GM19467 (cell line): ENCODE results near the gene EHHADH.
A peak's percentile ranks its signal among the peaks of the same experiment; 100 is the strongest.
"Not testable (repeated sequence)": the region's sequence is repeated elsewhere in the genome, so short reads cannot be mapped to it uniquely, and the experiment has no call there.

Experiments used
- ATAC-seq: cut with Tn5 transposase; IDR thresholded peaks from one replicate; pipeline ENCODE4 v1.9.1; 2021; ENCODE audit warnings: mild to moderate bottlenecking, moderate library complexity; ENCODE audit not compliant: unreplicated experiment

The EHHADH gene

GRCh38 chr3:185253133-185253532, 716 bp downstream of the EHHADH start:
- not testable (repeated sequence) for ATAC-seq

GRCh38 chr3:185251272-185251671, 2.6 kb downstream of the EHHADH start:
- no peak for ATAC-seq

- no peak for ATAC-seq
These were observed 3.2 kb downstream of the EHHADH start for GRCh38 chr3:185250653-185251052.

GRCh38 chr3:185250247-185250646, 3.6 kb downstream of the EHHADH start:
- no peak for ATAC-seq

- ATAC-seq, result no peak
These were observed 11.2 kb downstream of the EHHADH start for GRCh38 chr3:185242642-185243041.

GRCh38 chr3:185236969-185237368, 16.9 kb downstream of the EHHADH start:
- ATAC-seq, result no peak

GRCh38 chr3:185233328-185233727, 20.5 kb downstream of the EHHADH start:
- no peak for ATAC-seq

GRCh38 chr3:185226526-185226925, 27.3 kb downstream of the EHHADH start:
- ATAC-seq, result not testable (repeated sequence)

GRCh38 chr3:185225523-185225922, 28.3 kb downstream of the EHHADH start:
- no peak for ATAC-seq

- ATAC-seq, result no peak
These were observed 28.8 kb downstream of the EHHADH start for GRCh38 chr3:185225080-185225479.

GRCh38 chr3:185221203-185221602, 32.6 kb downstream of the EHHADH start:
- no peak for ATAC-seq

GRCh38 chr3:185216607-185216958, 37.3 kb downstream of the EHHADH start:
- no peak for ATAC-seq

- no peak for ATAC-seq
These were observed 37.8 kb downstream of the EHHADH start for GRCh38 chr3:185215873-185216606.

GRCh38 chr3:185212559-185212958, 41.3 kb downstream of the EHHADH start:
- no peak for ATAC-seq

- no peak for ATAC-seq
These were observed 41.8 kb downstream of the EHHADH start for GRCh38 chr3:185212086-185212485.

GRCh38 chr3:185210621-185211142, 43.2 kb downstream of the EHHADH start:
- no peak for ATAC-seq

GRCh38 chr3:185208823-185209222, 45.0 kb downstream of the EHHADH start:
- ATAC-seq, result no peak

GRCh38 chr3:185207931-185208746, 45.7 kb downstream of the EHHADH start:
- ATAC-seq, result peak; percentile 71

- no peak for ATAC-seq
These were observed 46.4 kb downstream of the EHHADH start for GRCh38 chr3:185207481-185207880.

- no peak for ATAC-seq
These were observed 48.0 kb downstream of the EHHADH start for GRCh38 chr3:185205865-185206264.

- ATAC-seq, result no peak
These were observed 49.0 kb downstream of the EHHADH start for GRCh38 chr3:185204894-185205293.

GRCh38 chr3:185200639-185201038, 53.2 kb downstream of the EHHADH start:
- ATAC-seq, result no peak
